HEK293 (cell line): Measurements from ENCODE around the gene ZNF831.

Experiments used
- CTCF ChIA-PET: fragments of 350-600 bp; formaldehyde crosslinking; extraction: SDS; loops from one replicate; lab custom pipeline; 2021; ENCODE audit warnings: antibody characterized with exemption; lab: Yijun Ruan, JAX
- POLR2A ChIA-PET: fragments of 300-600 bp; formaldehyde crosslinking; extraction: SDS; loops from one replicate; lab custom pipeline; 2020; ENCODE audit warnings: antibody characterized with exemption, inconsistent platforms; lab: Yijun Ruan, JAX
- H3K27ac ChIP-seq: fragments of 200-500 bp; sonication (Bioruptor generic); 2 replicates; pipeline ENCODE4 v1.5.1; 2014; ENCODE audit warnings: low read depth, low read length, control low read depth, inconsistent platforms; ENCODE audit errors: extremely low read depth
- H3K36me3 ChIP-seq, 2 experiments: fragments of 200-500 bp in 1 of 2; sonication (Bioruptor generic) in 1 of 2; 1 replicate in 1 of 2; 2 replicates in 1 of 2; pipeline ENCODE4 v1.5.1; 2014 to 2017; ENCODE audit warnings: inconsistent platforms in 2 of 2, low read length in 2 of 2; ENCODE audit not compliant: control insufficient read depth in 2 of 2, insufficient read depth in 1 of 2
- H3K4me1 ChIP-seq: fragments of 200-500 bp; sonication (Bioruptor generic); 2 replicates; pipeline ENCODE4 v1.5.1; 2014; ENCODE audit warnings: mild to moderate bottlenecking, low read length, inconsistent platforms; ENCODE audit not compliant: control insufficient read depth, insufficient read depth
- H3K4me3 ChIP-seq: 2 replicates; pipeline ENCODE4 v1.5.1; 2011; ENCODE audit warnings: low read depth, mild to moderate bottlenecking, control low read depth, low read length, moderate library complexity
- H3K9me3 ChIP-seq: fragments of 200-500 bp; sonication (Bioruptor generic); 2 replicates; pipeline ENCODE4 v1.5.1; 2014; ENCODE audit warnings: low read depth, low read length, inconsistent platforms; ENCODE audit not compliant: control insufficient read depth, insufficient read depth
- GLIS1 ChIP-seq: fragments of 450-650 bp; formaldehyde crosslinking; IDR thresholded peaks from 2 replicates; pipeline ENCODE4 v1.5.1; 2016; ENCODE audit warnings: missing biosample characterization, missing genetic modification characterization
- HOXD13 ChIP-seq: sonication (generic); formaldehyde crosslinking; IDR thresholded peaks from 2 replicates; pipeline ENCODE4 v1.8.0; 2022; ENCODE audit warnings: missing genetic modification reagents, borderline replicate concordance
- PRDM10 ChIP-seq: fragments of 450-650 bp; formaldehyde crosslinking; IDR thresholded peaks from 2 replicates; pipeline ENCODE4 v1.5.1; 2016; ENCODE audit warnings: missing biosample characterization, missing genetic modification characterization
- REPIN1 ChIP-seq: fragments of 450-650 bp; formaldehyde crosslinking; IDR thresholded peaks from 2 replicates; pipeline ENCODE4 v1.5.1; 2017; ENCODE audit warnings: missing biosample characterization, missing genetic modification characterization, low read depth
- ZBTB10 ChIP-seq: fragments of 450-650 bp; formaldehyde crosslinking; IDR thresholded peaks from 2 replicates; pipeline ENCODE4 v1.5.1; 2016; ENCODE audit warnings: missing biosample characterization, missing genetic modification characterization
- ZBTB11 ChIP-seq: fragments of 450-650 bp; formaldehyde crosslinking; conservative IDR thresholded peaks from 2 replicates; pipeline ENCODE4 v1.5.1; 2016; ENCODE audit warnings: low read depth, missing biosample characterization, missing genetic modification characterization
- ZBTB17 ChIP-seq: fragments of 450-650 bp; formaldehyde crosslinking; IDR thresholded peaks from 2 replicates; pipeline ENCODE4 v1.5.1; 2016; ENCODE audit warnings: missing biosample characterization, missing genetic modification characterization
- ZBTB7A ChIP-seq: fragments of 450-650 bp; formaldehyde crosslinking; IDR thresholded peaks from 2 replicates; pipeline ENCODE4 v1.5.1; 2016; ENCODE audit warnings: low read depth, missing biosample characterization, missing genetic modification characterization
- ZFHX2 ChIP-seq: fragments of 450-650 bp; formaldehyde crosslinking; conservative IDR thresholded peaks from 2 replicates; pipeline ENCODE4 v1.5.1; 2016; ENCODE audit warnings: missing biosample characterization, missing genetic modification characterization
- ZNF140 ChIP-seq: fragments of 450-650 bp; formaldehyde crosslinking; IDR thresholded peaks from 2 replicates; pipeline ENCODE4 v1.5.1; 2016; ENCODE audit warnings: missing biosample characterization, missing genetic modification characterization
- ZNF146 ChIP-seq: fragments of 450-650 bp; formaldehyde crosslinking; IDR thresholded peaks from 2 replicates; pipeline ENCODE4 v1.5.1; 2016; ENCODE audit warnings: missing biosample characterization, missing genetic modification characterization
- ZNF175 ChIP-seq: fragments of 450-650 bp; formaldehyde crosslinking; IDR thresholded peaks from 2 replicates; pipeline ENCODE4 v1.5.1; 2016; ENCODE audit warnings: missing biosample characterization, missing genetic modification characterization
- ZNF23 ChIP-seq: fragments of 450-650 bp; formaldehyde crosslinking; IDR thresholded peaks from 2 replicates; pipeline ENCODE4 v1.5.1; 2016; ENCODE audit warnings: missing biosample characterization, missing genetic modification characterization, borderline replicate concordance
- ZNF302 ChIP-seq: fragments of 450-650 bp; formaldehyde crosslinking; IDR thresholded peaks from 2 replicates; pipeline ENCODE4 v1.5.1; 2016; ENCODE audit warnings: missing biosample characterization, missing genetic modification characterization, low read depth
- ZNF624 ChIP-seq: fragments of 450-650 bp; formaldehyde crosslinking; IDR thresholded peaks from 2 replicates; pipeline ENCODE4 v1.5.1; 2017; ENCODE audit warnings: missing biosample characterization, missing genetic modification characterization
- ZNF626 ChIP-seq: fragments of 450-650 bp; sonication (Bioruptor Pico); formaldehyde crosslinking; IDR thresholded peaks from 2 replicates; pipeline ENCODE4 v1.5.1; 2018; ENCODE audit warnings: missing biosample characterization, missing genetic modification characterization, inconsistent platforms
- ZNF645 ChIP-seq: fragments of 450-650 bp; formaldehyde crosslinking; IDR thresholded peaks from 2 replicates; pipeline ENCODE4; 2016; ENCODE audit warnings: missing biosample characterization, missing genetic modification characterization
- ZNF768 ChIP-seq: fragments of 450-650 bp; formaldehyde crosslinking; IDR thresholded peaks from 2 replicates; pipeline ENCODE4 v1.5.1; 2018; ENCODE audit warnings: missing biosample characterization, mild to moderate bottlenecking, missing genetic modification characterization
- ZNF791 ChIP-seq: fragments of 450-650 bp; formaldehyde crosslinking; IDR thresholded peaks from 2 replicates; pipeline ENCODE4 v1.5.1; 2016; ENCODE audit warnings: missing biosample characterization, missing genetic modification characterization

Gene ZNF831

GRCh38 chr20:59171986-59172385 lies 8.4 kb downstream of the ZNF831 start (continued):
- TF ChIP-seq ZNF175 (no peak), PRDM10 (tag by site-specific recombination) (no peak), ZNF23 (no peak)
- TF ChIP-seq, all 188 proteins: peak for 0

DNA sequence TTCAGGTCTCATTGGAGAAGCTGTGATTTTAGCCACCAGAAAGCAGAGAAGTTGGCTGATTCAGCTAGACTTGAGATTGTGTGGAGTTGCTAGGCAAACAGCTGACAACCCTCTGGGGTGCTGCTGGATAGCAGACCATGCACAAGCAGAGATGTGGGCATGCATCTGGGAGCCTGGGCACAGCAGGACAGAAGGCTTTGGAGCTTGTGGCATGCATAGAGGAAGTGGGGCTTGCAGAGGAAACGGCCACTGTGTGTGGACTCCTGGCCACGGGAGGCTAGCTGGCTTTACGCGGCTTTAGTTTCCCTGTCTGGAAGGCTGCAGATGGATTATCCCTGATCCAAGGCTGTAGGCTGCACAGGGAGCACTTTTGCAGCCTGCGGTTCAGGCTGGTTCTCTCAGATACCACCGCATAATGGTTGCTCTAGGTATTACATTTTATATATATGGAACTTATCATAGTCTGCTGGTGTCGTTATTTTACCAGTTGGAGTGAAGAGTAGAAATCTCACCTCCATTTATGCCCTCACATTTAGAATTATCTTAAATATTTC lies 10.4 kb downstream of the ZNF831 start:
- Histone ChIP-seq H3K36me3 (no peaks in the 10 kb centered on the region), H3K4me3 (no peak overlapping the region), H3K9me3 (no peaks in the 10 kb centered on the region), H3K27ac (no peak overlapping the region), H3K4me1 (no peaks in the 10 kb centered on the region)
- TF ChIP-seq ZBTB7A (no peak), ZNF645 (tag by site-specific recombination) (no peak), ZBTB10 (tag by site-specific recombination) (no peak)
- CTCF ChIA-PET: no interaction called here
- POLR2A ChIA-PET: no interaction called here

GRCh38 chr20:59175002-59175401 lies 11.4 kb downstream of the ZNF831 start:
- TF ChIP-seq ZNF175: no peak
- ChIA-PET CTCF (no interaction called here), POLR2A (no interaction called here)
- no peak overlapping the region for H3K4me3 ChIP-seq
- no peak overlapping the region for H3K27ac ChIP-seq
- H3K4me1 ChIP-seq: no peaks in the 10 kb centered on the region
- H3K9me3 ChIP-seq: no peaks in the 10 kb centered on the region
- no peaks in the 10 kb centered on the region for H3K36me3 ChIP-seq

- Histone ChIP-seq H3K27ac (no peak overlapping the region), H3K4me1 (no peaks in the 10 kb centered on the region), H3K4me3 (no peak overlapping the region), H3K9me3 (no peaks in the 10 kb centered on the region), H3K36me3 (no peaks in the 10 kb centered on the region)
- POLR2A ChIA-PET: no interaction called here
- CTCF ChIA-PET: no interaction called here
- TF ChIP-seq ZFHX2 (tag by site-specific recombination) (peak; percentile 82), ZNF768 (tag by site-specific recombination) (no peak), ZBTB17 (tag by site-specific recombination) (no peak), ZBTB7A (no peak), HOXD13 (CRISPR knock-in tag) (no peak), ZBTB11 (tag by site-specific recombination) (no peak), ZNF626 (no peak), ZNF140 (tag by site-specific recombination) (no peak), ZNF146 (tag by site-specific recombination) (no peak), GLIS1 (tag by site-specific recombination) (peak; percentile 39; the same call in 1 of the 2 replicates), ZNF624 (tag by site-specific recombination) (no peak), ZNF302 (tag by site-specific recombination) (no peak), ZNF791 (no peak), REPIN1 (tag by site-specific recombination) (no peak)
These were observed 12.2 kb downstream of the ZNF831 start for GRCh38 chr20:59175861-59176260.
